DMS 273 (cell line): ENCODE measurements around the gene DIP2B.
"Not testable (repeated sequence)": the region's sequence is repeated elsewhere in the genome, so short reads cannot be mapped to it uniquely, and the experiment has no call there.

Experiments
- DNase-seq: peaks from one replicate; lab custom pipeline; 2025; ENCODE audit not compliant: unreplicated experiment; lab: John Stamatoyannopoulos, UW

The DIP2B gene

DNA sequence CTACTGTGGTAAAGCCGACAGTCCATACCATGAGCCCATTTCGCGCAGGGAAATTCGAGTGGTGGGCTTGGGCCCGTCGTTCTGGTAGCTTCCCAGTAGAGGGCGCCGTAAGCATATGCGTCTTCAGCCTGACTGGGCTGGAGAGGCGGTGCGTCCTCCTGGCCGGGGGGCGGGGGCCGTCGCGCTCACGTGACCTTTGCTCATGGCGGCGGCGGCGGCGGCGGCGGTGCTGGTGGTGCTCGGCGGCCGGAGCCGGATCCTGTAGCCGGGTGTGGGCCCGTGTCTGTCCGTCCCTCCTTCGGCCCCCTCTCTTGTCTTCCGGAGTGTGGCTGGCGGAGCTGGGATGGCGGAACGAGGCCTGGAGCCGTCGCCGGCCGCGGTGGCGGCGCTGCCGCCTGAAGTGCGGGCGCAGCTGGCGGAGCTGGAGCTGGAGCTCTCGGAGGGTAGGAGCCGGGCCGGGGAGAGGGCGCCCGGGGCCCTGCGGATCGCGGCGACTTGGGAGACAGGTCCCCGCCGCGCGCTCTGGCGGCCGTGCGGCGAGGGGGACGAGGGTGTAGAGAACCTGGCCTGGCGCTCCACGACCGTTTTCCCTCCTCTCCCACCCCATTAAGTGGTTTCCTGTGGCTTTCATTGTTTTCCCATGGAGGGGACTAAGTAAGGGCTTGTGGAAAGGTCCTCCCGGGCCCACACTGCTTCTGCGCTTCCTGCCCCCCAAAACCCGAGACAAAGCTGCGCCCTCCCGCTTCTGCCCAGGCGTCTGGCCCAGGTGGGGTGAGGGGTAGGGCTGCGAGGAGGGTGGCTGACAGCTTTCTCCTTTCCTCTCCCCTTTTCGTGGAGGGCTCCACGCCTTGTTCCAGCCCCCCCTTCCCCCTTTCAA lies at the start of gene DIP2B:
Gene DIP2B, plus strand, starts transcription at position 188 of the 877 bp plus-strand sequence. Its CDS starts 156 bp downstream, at position 344.
- peak; percentile 92 for DNase-seq

- DNase-seq = no peak
Measured at GRCh38 chr12:50458606-50459005, 46.2 kb upstream of the DIP2B start.

DNA sequence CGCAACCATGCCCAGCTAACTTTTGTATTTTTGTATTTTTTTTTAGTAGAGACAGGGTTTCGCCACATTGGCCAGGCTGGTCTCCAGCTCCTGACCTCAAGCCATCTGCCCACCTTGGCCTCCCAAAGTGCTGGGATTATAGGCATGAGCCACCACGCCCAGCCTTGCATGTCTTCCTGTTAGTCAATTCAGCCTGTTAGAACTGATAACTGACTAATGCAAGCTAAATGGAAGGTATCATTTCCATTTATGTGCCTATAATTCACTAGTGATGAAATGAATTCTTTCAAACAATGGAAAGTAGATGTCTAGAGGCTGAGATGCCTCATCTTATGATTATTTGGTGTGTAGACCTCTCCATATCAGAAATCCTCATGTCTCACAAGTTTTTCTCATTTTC lies 37.3 kb upstream of the DIP2B start:
- no peak for DNase-seq

DNA sequence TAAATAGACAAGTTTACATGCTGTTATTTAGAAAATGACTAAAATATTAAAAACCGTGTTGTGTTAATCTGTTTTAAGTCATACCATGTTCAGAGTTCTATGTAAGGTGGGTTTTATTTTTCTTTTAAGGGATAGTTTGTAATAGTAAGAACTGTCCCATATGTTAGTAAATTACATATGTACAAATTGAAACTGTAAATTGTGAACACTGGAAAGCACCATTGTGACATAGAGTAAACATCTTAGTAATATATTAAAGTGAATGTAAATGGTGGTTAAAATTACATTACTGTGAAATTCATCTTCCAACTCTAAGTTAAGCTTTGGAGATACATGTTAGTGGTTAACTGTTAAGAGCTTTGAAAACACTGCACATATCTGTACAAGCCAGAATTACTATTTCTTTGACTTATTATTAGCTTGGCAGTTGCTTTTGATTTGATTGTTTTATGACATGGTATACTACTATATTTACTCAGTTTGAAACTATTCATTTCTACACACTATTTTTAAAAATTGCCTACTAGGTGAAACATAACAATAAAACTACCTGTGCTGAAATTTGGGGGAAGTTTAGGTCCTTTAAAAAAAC lies 27.4 kb upstream of the DIP2B start:
- no peak for DNase-seq

DNA sequence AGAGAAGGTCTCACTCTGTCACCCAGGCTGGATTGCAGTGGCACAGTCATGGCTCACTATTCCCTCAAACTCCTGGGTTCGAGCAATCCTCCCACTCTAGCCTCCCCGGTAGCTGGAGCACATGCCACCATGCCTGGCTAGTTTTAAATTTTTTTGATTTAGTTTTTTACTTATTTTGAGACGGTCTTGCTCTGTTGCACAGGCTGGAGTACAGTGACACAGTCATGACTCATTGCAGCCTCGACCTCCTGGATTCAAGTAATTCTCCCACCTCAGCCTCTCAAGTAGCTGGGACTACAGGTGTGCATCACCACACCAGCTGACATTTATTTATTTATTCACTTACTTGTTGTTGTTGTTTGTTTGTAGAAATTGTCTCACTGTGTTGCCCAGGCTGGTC lies 22.2 kb upstream of the DIP2B start:
- DNase-seq = no peak

DNA sequence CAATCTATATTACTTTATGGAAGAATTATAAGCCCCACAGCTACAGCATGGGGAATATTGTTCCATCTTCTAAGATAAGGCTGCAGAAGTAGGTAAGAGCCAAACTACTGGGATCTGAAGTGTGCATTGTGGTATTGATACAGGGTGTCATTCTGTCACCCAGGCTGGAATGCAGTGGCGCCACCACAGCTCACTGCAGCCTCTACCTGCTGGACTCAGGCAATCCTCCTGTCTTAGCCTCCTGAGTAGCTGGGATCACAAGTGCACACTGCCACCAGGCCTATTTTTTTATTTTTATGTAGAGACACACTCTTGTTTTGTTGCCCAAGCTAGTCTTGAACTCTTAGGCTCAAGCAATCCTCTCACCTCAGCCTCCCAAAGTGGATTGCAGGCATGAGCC lies 21.3 kb upstream of the DIP2B start:
- no peak for DNase-seq

- DNase-seq = no peak
Measured at GRCh38 chr12:50488801-50489200, 16.0 kb upstream of the DIP2B start.

DNA sequence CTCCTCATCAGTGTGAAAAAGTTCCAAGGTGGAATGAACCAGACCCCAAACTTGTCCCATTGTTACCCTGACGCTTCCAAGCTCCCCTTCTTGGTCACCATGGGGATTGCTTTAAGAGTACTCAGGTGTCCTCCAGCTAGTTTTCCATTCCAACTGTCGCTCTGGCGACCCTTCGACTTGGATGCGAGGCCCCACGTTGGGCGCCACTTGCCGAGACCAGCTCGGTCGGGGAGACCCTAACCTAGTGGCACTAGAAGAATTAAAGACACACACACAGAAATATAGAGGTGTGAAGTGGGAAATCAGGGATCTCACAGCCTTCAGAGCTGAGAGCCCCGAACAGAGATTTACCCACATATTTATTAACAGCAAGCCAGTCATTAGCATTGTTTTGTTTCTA lies 6.7 kb upstream of the DIP2B start:
- not testable (repeated sequence) for DNase-seq

GRCh38 chr12:50505675-50506530 lies 1.1 kb downstream of the DIP2B start:
- DNase-seq = no peak

DNA sequence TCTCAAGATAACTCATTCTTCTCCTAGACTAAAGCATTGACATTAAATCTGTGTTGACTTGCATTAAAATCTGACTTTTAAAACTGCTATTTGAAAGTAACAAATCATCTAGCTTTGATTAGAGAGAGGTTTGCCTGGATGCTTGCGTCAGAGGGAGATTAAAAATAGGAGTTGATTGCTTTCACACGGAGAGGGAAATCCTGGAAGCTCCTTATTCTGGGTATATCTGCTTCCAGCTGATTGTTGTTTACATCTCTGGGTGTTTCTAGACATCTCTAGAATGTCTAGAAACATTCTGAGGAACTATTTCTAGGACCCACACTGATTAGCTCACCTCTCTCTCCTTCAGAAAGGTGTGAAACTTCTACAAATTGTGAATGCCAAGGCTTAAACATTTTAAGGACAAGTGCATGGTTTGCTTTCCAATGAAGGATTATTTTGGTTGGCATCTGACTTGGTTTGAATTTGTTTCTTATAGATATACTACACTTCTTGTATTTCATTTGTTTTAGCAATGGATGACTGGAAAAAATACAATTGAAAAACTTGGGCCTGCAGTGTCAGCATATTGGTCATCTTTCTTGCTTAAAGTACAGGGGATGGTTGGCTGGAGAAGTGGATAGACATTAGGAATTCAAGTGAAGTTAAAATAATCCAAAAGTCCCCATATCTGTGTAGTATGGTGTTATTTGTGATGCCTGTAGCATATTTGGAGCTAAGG lies 2.1 kb downstream of the DIP2B start:
- no peak for DNase-seq

GRCh38 chr12:50507474-50507838 lies 2.7 kb downstream of the DIP2B start:
- DNase-seq = no peak

- no peak for DNase-seq
Measured at GRCh38 chr12:50507930-50508329, 3.1 kb downstream of the DIP2B start.

GRCh38 chr12:50508414-50508813 lies 3.6 kb downstream of the DIP2B start:
- no peak for DNase-seq

GRCh38 chr12:50508970-50509663 lies 4.3 kb downstream of the DIP2B start:
- DNase-seq = no peak

DNA sequence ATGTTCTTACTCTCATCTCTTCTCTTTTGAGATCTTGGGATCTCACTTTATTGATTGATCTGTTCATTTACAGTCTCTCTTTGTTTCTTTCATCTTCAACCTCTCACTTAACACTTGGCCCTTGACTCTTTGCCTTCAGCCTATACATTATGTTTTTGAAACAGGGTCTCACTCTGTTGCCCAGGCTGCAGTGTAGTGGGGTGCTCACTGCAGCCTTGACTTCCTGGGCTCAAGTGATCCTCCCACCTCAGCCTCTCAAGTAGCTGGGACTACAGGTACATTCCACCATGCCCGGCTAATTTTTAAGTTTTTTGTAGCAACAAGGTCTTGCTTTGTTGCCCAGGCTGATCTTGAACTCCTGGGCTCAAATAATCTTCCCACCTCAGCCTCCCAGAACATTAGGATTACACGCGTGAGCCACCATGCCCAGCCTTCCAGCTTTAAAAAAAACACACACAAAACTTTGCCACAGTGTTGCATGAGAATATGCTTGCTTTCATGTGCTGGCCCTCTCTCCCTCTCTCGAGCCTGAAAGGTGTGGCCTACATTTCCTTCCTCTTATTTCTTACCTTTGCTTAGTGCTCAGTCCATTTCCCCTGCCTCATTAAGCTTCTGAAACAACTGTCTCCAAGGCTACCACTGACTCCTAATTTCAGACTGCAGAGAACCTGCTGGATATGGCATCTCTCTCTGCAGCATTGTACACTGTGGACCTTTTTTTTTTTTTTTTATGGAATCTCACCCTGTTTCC lies 9.9 kb downstream of the DIP2B start:
- DNase-seq = no peak

GRCh38 chr12:50515587-50515986 lies 10.8 kb downstream of the DIP2B start:
- DNase-seq = no peak

- no peak for DNase-seq
Measured at GRCh38 chr12:50517421-50518048, 12.8 kb downstream of the DIP2B start.

DNA sequence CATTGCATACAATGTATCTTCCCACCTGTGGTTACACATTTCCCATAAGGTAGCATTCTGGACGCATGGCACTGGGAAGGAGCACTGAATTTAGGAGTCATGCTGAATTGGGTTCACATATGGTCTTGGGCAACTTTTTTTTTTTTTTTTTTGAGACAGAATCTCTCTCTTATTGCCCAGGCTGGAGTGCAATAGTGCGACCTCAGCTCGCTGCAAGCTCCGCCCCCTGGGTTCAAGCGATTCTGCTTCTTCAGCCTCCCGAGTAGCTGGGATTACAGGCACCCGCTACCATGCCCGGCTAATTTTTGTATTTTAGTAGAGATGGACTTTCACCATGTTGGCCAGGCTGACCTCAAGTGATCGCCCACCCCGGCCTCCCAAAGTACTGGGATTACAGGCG lies 13.3 kb downstream of the DIP2B start:
- no peak for DNase-seq

DNA sequence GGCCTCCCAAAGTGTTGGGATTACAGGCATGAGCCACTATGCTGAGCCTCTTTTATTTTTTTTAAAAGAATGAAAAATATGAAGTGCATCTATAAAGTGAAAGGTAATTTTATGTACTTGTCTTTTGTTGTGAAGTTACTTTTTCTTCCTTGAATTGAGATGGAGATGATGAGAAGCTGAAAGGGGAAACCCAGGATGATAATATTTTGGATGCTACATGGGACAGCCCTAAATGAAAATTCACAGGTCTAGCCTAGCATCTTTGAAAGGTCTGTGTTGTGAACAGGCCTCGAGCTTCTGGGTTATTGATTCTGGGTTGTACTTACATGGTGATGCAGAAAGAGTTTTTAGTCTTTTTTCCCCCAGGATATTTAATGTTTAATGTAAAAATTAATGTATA lies 14.6 kb downstream of the DIP2B start:
- no peak for DNase-seq
